Osteocyte (in vitro differentiated cells): Measurements from ENCODE around the gene WBP1L. TPM values are rescaled to one million over a fixed set of nuclear protein-coding genes. Genes with fewer than 3 reads are reported as not detected.

Source experiments
- DNase-seq: peaks from one replicate; pipeline ENCODE4 v3.0.0; 2021; ENCODE audit warnings: mixed read lengths; ENCODE audit not compliant: unreplicated experiment; ENCODE audit errors: extremely low spot score
- H3K27ac Mint-ChIP-seq: one replicate; pipeline ENCODE4 v1.8.0; 2021; ENCODE audit warnings: mild to moderate bottlenecking, mixed read lengths; ENCODE audit not compliant: unreplicated experiment
- H3K27me3 Mint-ChIP-seq: one replicate; pipeline ENCODE4 v1.8.0; 2021; ENCODE audit warnings: mixed read lengths; ENCODE audit not compliant: unreplicated experiment
- H3K36me3 Mint-ChIP-seq: one replicate; pipeline ENCODE4 v1.8.0; 2021; ENCODE audit warnings: mixed read lengths; ENCODE audit not compliant: unreplicated experiment
- H3K4me1 Mint-ChIP-seq: one replicate; pipeline ENCODE4 v1.8.0; 2021; ENCODE audit warnings: mixed read lengths; ENCODE audit not compliant: unreplicated experiment
- H3K4me3 Mint-ChIP-seq: one replicate; pipeline ENCODE4 v1.8.0; 2021; ENCODE audit warnings: mild to moderate bottlenecking, moderate library complexity, mixed read lengths; ENCODE audit not compliant: unreplicated experiment
- H3K9me3 Mint-ChIP-seq: one replicate; pipeline ENCODE4 v1.8.0; 2021; ENCODE audit warnings: mixed read lengths; ENCODE audit not compliant: unreplicated experiment
- CTCF ChIP-seq: fragments of 200-600 bp; sonication (generic); IDR thresholded peaks from 2 replicates; pipeline ENCODE4 v1.5.0; 2021; ENCODE audit warnings: antibody characterized with exemption, mild to moderate bottlenecking, moderate library complexity
- total RNA-seq: library from RNA; stranded (reverse); gene quantifications from 2 replicates; pipeline ENCODE4 v1.2.1, GENCODE V29; 2021

WBP1L gene
- total RNA-seq, 1 donor from 2014 or later = 66.7 TPM

- Mint-ChIP-seq H3K27ac (peak overlapping the region; percentile 94), H3K4me1 (peaks cover 81% of the 10 kb centered on the region), H3K4me3 (peak overlapping the region; percentile 76), H3K36me3 (no peaks in the 10 kb centered on the region), H3K9me3 (no peaks in the 10 kb centered on the region), H3K27me3 (no peaks in the 10 kb centered on the region)
- no peak for DNase-seq
- no peak for TF ChIP-seq CTCF
Observed at GRCh38 chr10:102775201-102775934, 31.6 kb downstream of the WBP1L start.

GRCh38 chr10:102775935-102776669 is 32.4 kb downstream of the WBP1L start:
- no peak for TF ChIP-seq CTCF
- no peak for DNase-seq
- Mint-ChIP-seq H3K9me3 (no peaks in the 10 kb centered on the region), H3K36me3 (no peaks in the 10 kb centered on the region), H3K27me3 (no peaks in the 10 kb centered on the region), H3K4me1 (peaks cover 82% of the 10 kb centered on the region), H3K4me3 (peak overlapping the region; percentile 76), H3K27ac (peak overlapping the region; percentile 94)

- no peak for TF ChIP-seq CTCF
- peaks cover 90% of the 10 kb centered on the region for H3K4me1 Mint-ChIP-seq
- no peaks in the 10 kb centered on the region for H3K36me3 Mint-ChIP-seq
- peak; percentile 92 for DNase-seq
- H3K27me3 Mint-ChIP-seq = no peaks in the 10 kb centered on the region
- H3K4me3 Mint-ChIP-seq = peak overlapping the region; percentile 76
- peak overlapping the region; percentile 94 for H3K27ac Mint-ChIP-seq
- H3K9me3 Mint-ChIP-seq = no peaks in the 10 kb centered on the region
Observed at GRCh38 chr10:102776779-102777456, 33.2 kb downstream of the WBP1L start.

- no peaks in the 10 kb centered on the region for H3K36me3 Mint-ChIP-seq
- H3K4me3 Mint-ChIP-seq = peak overlapping the region; percentile 52
- no peak for TF ChIP-seq CTCF
- peaks cover 95% of the 10 kb centered on the region for H3K4me1 Mint-ChIP-seq
- no peaks in the 10 kb centered on the region for H3K9me3 Mint-ChIP-seq
- DNase-seq = no peak
- H3K27me3 Mint-ChIP-seq = no peaks in the 10 kb centered on the region
- H3K27ac Mint-ChIP-seq = peak overlapping the region; percentile 94
Observed at GRCh38 chr10:102777711-102778453, 34.1 kb downstream of the WBP1L start.
